Measurements from ENCODE around the gene IL1RAPL1. TPM values are rescaled to one million over a fixed set of nuclear protein-coding genes. Genes with fewer than 3 reads are reported as not detected.

Gene IL1RAPL1
- total and polyA plus RNA-seq, 9 of the 15 experiments (the other 6 are each of a cell fraction or from before 2014, with no cell fraction given), result 0.04 to 0.07 (median 0.04) TPM; not detected in 6

GRCh38 chrX:28550331-28550872 lies 36.8 kb upstream of the IL1RAPL1 start:
- no peak overlapping the region for H3K4me2 ChIP-seq (ENCODE audit: insufficient read depth, low read length)
- H3K4me1 ChIP-seq (replicated peaks in 1 of 2; ENCODE audit: control insufficient read depth in 2 of 2, insufficient read depth in 2 of 2, low read length in 2 of 2), result no peaks in the 10 kb centered on the region
- 0% methylated on average over 8 of the region's 8 CpGs for WGBS (ENCODE audit: insufficient coverage, low coverage, missing lambda C conversion rate)
- DNase-seq (ENCODE audit: extremely low read depth in 1 of 4, low spot score in 3 of 4), result peak in 1 of 4 experiments; percentile 4
- no TSS peak for BruUV-seq (replicated peaks)
- intact Hi-C loops (cut with micrococcal nuclease) (no loop called here), in situ Hi-C loops (cut with MboI) (no loop called here)
- no peak overlapping the region for H3K4me3 ChIP-seq
- H3K79me2 ChIP-seq (ENCODE audit: control insufficient read depth, insufficient read depth, low read length), result no peaks in the 10 kb centered on the region
- H2AFZ ChIP-seq (ENCODE audit: low read depth, low read length), result no peak overlapping the region
- no peak overlapping the region for H3K27ac ChIP-seq (ENCODE audit: extremely low read depth, low read depth, low read length)
- H3K9me3 ChIP-seq (replicated peaks; ENCODE audit: control insufficient read depth, insufficient read depth, low read depth, low read length), result no peaks in the 10 kb centered on the region
- no peaks in the 10 kb centered on the region for H3K27me3 ChIP-seq (ENCODE audit: control insufficient read depth in 2 of 2, insufficient read depth in 2 of 2, low read length in 2 of 2)
- no peaks in the 10 kb centered on the region for H3K9me1 ChIP-seq (ENCODE audit: control insufficient read depth, insufficient read depth, low read length)
- H4K20me1 ChIP-seq (replicated peaks; ENCODE audit: control insufficient read depth, insufficient read depth, low read length), result no peaks in the 10 kb centered on the region
- H3K9ac ChIP-seq (ENCODE audit: insufficient read depth in 1 of 2, low read depth in 2 of 2, low read length in 2 of 2), result no peak overlapping the region
- ChIA-PET CTCF (ENCODE audit: low intra/inter-chr PET ratio) (no interaction called here), POLR2A (no interaction called here)
- H3K36me3 ChIP-seq (ENCODE audit: control insufficient read depth, insufficient read depth, low read length), result no peaks in the 10 kb centered on the region
- ATAC-seq, result no peak
- no peak for FAIRE-seq
- TF ChIP-seq TBL1XR1 (IDR thresholded peaks at IDR 0.05; ENCODE audit: low read length in 2 of 2) (no peak), MEF2A (IDR thresholded peaks at IDR 0.05; ENCODE audit: control insufficient read depth, low read depth, low read length) (no peak), TSHZ1 (CRISPR knock-in tag; IDR thresholded peaks at IDR 0.05) (no peak), E2F6 (IDR thresholded peaks at IDR 0.05; ENCODE audit: borderline replicate concordance in 1 of 2, extremely low read depth in 1 of 2, insufficient read depth in 1 of 2, insufficient read length in 1 of 2, low read depth in 1 of 2, low read length in 1 of 2, poor library complexity in 1 of 2, severe bottlenecking in 1 of 2) (no peak), HMG20B (CRISPR knock-in tag; IDR thresholded peaks at IDR 0.05) (no peak), MAZ (CRISPR knock-in tag; conservative IDR thresholded peaks at IDR 0.05 in 1 of 2, IDR thresholded peaks at IDR 0.05 in 1 of 2) (no peak), MCM7 (IDR thresholded peaks at IDR 0.05) (no peak), E2F8 (IDR thresholded peaks at IDR 0.05; ENCODE audit: low read depth, partially characterized antibody) (no peak), PHB2 (IDR thresholded peaks at IDR 0.05; ENCODE audit: low read depth) (no peak), JUND (IDR thresholded peaks at IDR 0.05; ENCODE audit: borderline replicate concordance, low read depth, low read length) (no peak), JUND (tag; IDR thresholded peaks at IDR 0.05; ENCODE audit: borderline replicate concordance, low read depth, low read length) (no peak)
- TF ChIP-seq, protein P1, sequence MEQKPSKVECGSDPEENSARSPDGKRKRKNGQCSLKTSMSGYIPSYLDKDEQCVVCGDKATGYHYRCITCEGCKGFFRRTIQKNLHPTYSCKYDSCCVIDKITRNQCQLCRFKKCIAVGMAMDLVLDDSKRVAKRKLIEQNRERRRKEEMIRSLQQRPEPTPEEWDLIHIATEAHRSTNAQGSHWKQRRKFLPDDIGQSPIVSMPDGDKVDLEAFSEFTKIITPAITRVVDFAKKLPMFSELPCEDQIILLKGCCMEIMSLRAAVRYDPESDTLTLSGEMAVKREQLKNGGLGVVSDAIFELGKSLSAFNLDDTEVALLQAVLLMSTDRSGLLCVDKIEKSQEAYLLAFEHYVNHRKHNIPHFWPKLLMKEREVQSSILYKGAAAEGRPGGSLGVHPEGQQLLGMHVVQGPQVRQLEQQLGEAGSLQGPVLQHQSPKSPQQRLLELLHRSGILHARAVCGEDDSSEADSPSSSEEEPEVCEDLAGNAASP (IDR thresholded peaks at IDR 0.05), result no peak

All from K562 (cell line).